SH-SY5Y (cell line): ENCODE data around the gene HNMT.

Experiments used
- GATA2 ChIP-seq: IDR thresholded peaks from 2 replicates; pipeline ENCODE4 v1.6.1; 2011; ENCODE audit warnings: mild to moderate bottlenecking, low read depth, low read length
- GATA3 ChIP-seq: IDR thresholded peaks from 2 replicates; pipeline ENCODE4 v1.6.1; 2011; ENCODE audit warnings: low read depth, mild to moderate bottlenecking, low read length, moderate library complexity

DNA sequence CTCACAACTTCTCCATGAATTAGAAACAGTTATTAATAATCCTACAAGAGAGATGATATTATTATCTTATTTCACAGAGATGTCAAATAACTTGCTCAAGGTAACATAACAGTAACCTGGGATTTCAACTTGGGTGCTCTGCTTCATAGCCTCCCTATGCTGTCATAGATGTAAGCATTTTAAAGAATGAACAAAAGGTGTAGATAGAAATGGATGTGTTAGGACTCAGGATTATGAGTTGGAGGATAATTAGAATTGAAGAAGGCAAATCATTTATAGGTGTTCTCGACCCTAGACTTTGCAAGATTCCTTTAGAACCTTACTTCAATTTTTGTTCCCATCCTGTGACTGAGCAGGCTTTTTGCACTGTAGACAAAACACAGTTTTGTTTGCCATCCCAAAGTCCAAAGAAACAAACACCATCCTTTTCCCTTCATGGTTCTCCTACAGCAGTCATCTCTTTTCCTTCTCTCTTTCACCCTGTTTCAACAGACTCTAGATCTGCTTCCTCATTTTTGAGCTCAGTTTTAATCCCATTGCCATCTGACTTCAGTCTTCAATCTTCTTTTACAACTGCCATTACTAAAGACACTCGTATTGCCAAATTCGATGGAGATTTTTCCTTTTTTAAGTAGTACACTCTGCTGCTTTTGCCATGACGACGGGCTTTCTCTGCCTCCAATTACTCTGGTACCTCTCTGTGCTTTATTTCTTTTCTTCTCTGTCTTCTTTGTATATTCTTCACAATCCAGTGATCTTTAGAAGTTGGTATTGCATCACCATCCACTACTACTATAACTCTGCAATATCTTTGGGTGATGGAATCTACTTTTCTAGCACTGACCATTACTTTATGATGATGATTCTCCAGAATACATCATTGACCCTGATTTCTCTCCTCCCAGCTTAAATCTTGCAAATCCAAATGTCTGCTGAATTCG lies 4.5 kb downstream of the HNMT start:
- no peak for TF ChIP-seq GATA2
- no peak for TF ChIP-seq GATA3
